Immature natural killer cell (primary cell): Measurements from ENCODE around the gene SH2D5. TPM values are rescaled to one million over a fixed set of nuclear protein-coding genes. Genes with fewer than 3 reads are reported as not detected.

ENCODE experiments used
- DNase-seq, 3 donors: peaks; one replicate each; pipeline ENCODE4 v3.0.0; 2022; ENCODE audit warnings: mixed read lengths in 1 of 3
- H3K27ac Mint-ChIP-seq, 6 donors: one replicate each; pipeline ENCODE4 v1.8.0; 2020; ENCODE audit warnings: mixed read lengths in 6 of 6, mild to moderate bottlenecking in 5 of 6, inconsistent platforms in 4 of 6, moderate library complexity in 3 of 6
- H3K27me3 Mint-ChIP-seq, 3 donors: one replicate each; pipeline ENCODE4 v1.8.0; 2020 to 2021; ENCODE audit warnings: low read depth in 3 of 3, mild to moderate bottlenecking in 3 of 3, mixed read lengths in 3 of 3, moderate library complexity in 3 of 3, inconsistent platforms in 1 of 3
- H3K36me3 Mint-ChIP-seq, 3 donors: one replicate each; pipeline ENCODE4 v1.8.0; 2020; ENCODE audit warnings: mixed read lengths in 3 of 3, inconsistent platforms in 2 of 3, mild to moderate bottlenecking in 2 of 3
- H3K4me1 Mint-ChIP-seq, 2 donors: one replicate each; pipeline ENCODE4 v1.8.0; 2020; ENCODE audit warnings: inconsistent platforms in 2 of 2, mild to moderate bottlenecking in 2 of 2, mixed read lengths in 2 of 2, moderate library complexity in 1 of 2
- H3K4me3 Mint-ChIP-seq, 5 donors: one replicate each; pipeline ENCODE4 v1.8.0; 2020; ENCODE audit warnings: mild to moderate bottlenecking in 5 of 5, mixed read lengths in 5 of 5, inconsistent platforms in 3 of 5, moderate library complexity in 3 of 5
- H3K9me3 Mint-ChIP-seq, 6 donors: one replicate each; pipeline ENCODE4 v1.8.0; 2020; ENCODE audit warnings: mild to moderate bottlenecking in 6 of 6, mixed read lengths in 6 of 6, inconsistent platforms in 4 of 6, moderate library complexity in 3 of 6
- polyA plus RNA-seq, 3 donors: library from polyadenylated mRNA; unstranded; fragments of 300-500 nt; fragmentation: Illumina TruSeq; gene quantifications; one replicate each; pipeline ENCODE4 v1.2.3, GENCODE V29; 2021

SH2D5 gene
- polyA plus RNA-seq, 3 donors from 2014 or later = not detected

- Mint-ChIP-seq H3K4me3 (no peak overlapping the region), H3K27me3 (peaks cover 21 to 29% (median 21%) of the 10 kb centered on the region in 3 donors), H3K9me3 (no peaks in the 10 kb centered on the region), H3K27ac (no peak overlapping the region), H3K36me3 (no peaks in the 10 kb centered on the region), H3K4me1 (peaks cover 9 to 11% of the 10 kb centered on the region in 2 donors)
- DNase-seq = no peak
Measured at GRCh38 chr1:20715406-20715805, 17.1 kb downstream of the SH2D5 start.

- Mint-ChIP-seq H3K27me3 (peaks cover 17 to 21% (median 20%) of the 10 kb centered on the region in 3 donors), H3K4me1 (peaks cover 8 to 9% of the 10 kb centered on the region in 2 donors), H3K36me3 (no peaks in the 10 kb centered on the region), H3K4me3 (no peak overlapping the region), H3K9me3 (no peaks in the 10 kb centered on the region), H3K27ac (no peak overlapping the region)
- DNase-seq = no peak
Measured at GRCh38 chr1:20713440-20713839, 19.1 kb downstream of the SH2D5 start.

DNA sequence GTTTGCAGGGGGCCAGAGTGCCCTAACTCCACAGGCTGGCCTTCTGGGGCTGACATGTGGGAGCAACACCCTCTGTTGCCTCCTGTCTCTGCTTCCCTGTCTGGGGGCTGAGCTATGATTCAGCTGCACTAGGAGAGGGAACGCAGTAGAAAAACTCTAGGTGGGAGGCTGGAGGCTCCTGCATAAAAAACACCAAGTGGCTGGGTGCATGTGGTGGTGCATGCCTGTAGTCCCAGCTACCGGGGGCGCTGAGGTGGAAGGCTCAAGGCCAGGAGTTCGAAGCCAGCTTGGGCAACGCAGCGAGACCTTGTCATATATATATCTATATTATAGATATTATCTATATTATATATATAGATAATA lies 20.3 kb downstream of the SH2D5 start:
- Mint-ChIP-seq H3K4me1 (peaks cover 6 to 9% of the 10 kb centered on the region in 2 donors), H3K9me3 (no peaks in the 10 kb centered on the region), H3K4me3 (no peak overlapping the region), H3K36me3 (no peaks in the 10 kb centered on the region), H3K27me3 (peaks cover 15 to 18% (median 15%) of the 10 kb centered on the region in 3 donors), H3K27ac (no peak overlapping the region)
- DNase-seq = no peak

GRCh38 chr1:20711285-20712214 lies 21.0 kb downstream of the SH2D5 start:
- H3K36me3 Mint-ChIP-seq = no peaks in the 10 kb centered on the region
- no peak overlapping the region for H3K4me3 Mint-ChIP-seq
- peaks cover under 1 to 5% of the 10 kb centered on the region in 2 donors for H3K4me1 Mint-ChIP-seq
- no peak for DNase-seq
- no peaks in the 10 kb centered on the region for H3K9me3 Mint-ChIP-seq
- no peak overlapping the region for H3K27ac Mint-ChIP-seq
- peaks cover 11 to 15% (median 12%) of the 10 kb centered on the region in 3 donors for H3K27me3 Mint-ChIP-seq

DNA sequence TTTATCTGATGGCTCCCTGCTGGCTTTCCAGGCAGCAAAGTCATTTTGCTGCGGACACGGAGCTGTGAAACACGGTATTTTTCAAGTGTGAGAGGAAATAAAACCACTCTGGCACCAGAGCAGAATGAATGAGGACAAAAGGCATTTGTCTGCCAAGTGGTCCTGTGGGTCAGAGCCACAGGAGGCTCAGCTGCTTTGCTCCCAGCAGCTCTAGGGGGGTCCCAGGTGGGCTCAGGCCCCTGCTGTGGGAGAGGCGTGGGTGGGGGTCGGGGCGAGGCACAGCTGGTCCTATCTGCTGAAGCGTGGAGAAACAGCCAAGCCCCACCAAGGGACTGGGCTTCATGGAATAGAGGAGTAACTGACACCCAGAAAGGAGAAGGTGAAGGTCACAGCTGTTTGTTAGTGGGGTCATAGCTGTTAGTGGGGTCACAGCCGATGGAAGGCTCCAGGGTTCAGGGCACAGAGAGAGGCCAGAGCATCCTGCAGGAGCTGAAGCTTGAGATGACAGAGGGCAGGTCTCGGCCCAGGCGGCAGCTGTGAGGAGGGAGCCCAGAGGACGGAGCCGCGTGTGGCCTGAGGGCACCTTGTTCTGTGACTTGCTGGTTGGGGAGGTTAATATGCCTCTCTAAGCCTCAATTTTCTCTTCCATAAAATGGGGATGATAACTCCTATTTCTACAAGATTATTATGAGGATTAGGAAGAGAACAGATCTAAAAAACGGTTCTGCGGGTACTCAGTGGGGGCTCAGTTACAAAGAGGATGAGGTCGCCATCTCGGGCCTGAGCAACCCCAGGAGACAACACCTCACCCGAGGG lies 21.8 kb downstream of the SH2D5 start:
- Mint-ChIP-seq H3K4me3 (no peak overlapping the region), H3K27ac (no peak overlapping the region), H3K4me1 (no peaks in the 10 kb centered on the region), H3K9me3 (no peaks in the 10 kb centered on the region), H3K27me3 (peaks cover 5 to 6% (median 5%) of the 10 kb centered on the region in 3 donors), H3K36me3 (no peaks in the 10 kb centered on the region)
- DNase-seq = no peak

DNA sequence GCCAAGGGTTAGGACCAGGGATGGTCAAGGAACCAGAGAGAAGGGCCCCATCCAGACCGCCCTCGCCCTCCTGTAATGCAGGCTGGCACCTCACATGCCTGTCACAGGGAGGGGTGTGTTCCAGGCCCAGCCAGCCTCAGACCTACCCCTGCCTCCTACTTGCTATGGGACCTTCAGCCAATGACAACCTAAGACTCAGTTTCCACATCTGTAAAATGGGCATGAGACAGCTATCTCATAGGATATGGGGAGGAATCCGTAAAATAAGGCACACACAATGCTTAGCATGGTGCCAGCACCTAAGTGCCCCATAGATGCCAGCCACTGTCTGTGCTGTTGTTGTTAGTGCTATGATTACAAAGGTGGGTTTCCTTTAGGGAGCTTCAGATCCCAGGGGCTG lies 22.6 kb downstream of the SH2D5 start:
- peaks cover under 1 to 6% (median 2%) of the 10 kb centered on the region in 3 donors for H3K27me3 Mint-ChIP-seq
- H3K9me3 Mint-ChIP-seq = no peaks in the 10 kb centered on the region
- H3K36me3 Mint-ChIP-seq = no peaks in the 10 kb centered on the region
- no peak overlapping the region for H3K27ac Mint-ChIP-seq
- no peak for DNase-seq
- no peaks in the 10 kb centered on the region for H3K4me1 Mint-ChIP-seq
- H3K4me3 Mint-ChIP-seq = no peak overlapping the region

GRCh38 chr1:20708891-20709290 lies 23.6 kb downstream of the SH2D5 start:
- DNase-seq = no peak
- Mint-ChIP-seq H3K36me3 (no peaks in the 10 kb centered on the region), H3K27ac (no peak overlapping the region), H3K9me3 (no peaks in the 10 kb centered on the region), H3K4me1 (no peaks in the 10 kb centered on the region), H3K27me3 (peaks cover 1 to 6% (median 2%) of the 10 kb centered on the region in 3 donors), H3K4me3 (no peak overlapping the region)

DNA sequence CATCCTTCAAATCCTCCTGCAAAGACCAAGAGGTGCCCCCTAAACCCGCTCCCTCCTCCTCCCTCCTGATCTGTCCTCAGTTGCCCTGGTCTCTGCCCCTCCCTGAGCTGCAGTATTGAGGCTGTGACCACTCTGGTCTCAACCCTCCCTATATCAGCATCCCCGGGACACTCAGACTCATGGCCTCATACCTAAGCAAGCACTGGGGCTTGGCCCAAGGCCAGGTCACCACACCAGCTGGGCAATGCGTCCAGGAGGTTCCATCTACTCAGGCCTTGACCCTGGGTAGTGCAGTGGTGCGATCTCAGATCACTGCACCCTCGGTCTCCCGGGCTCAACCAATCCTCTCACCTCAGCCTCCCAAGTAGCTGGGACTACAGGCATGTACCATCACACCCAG lies 24.4 kb downstream of the SH2D5 start:
- DNase-seq = no peak
- Mint-ChIP-seq H3K4me1 (no peaks in the 10 kb centered on the region), H3K9me3 (no peaks in the 10 kb centered on the region), H3K4me3 (no peak overlapping the region), H3K36me3 (no peaks in the 10 kb centered on the region), H3K27ac (no peak overlapping the region), H3K27me3 (peaks cover 1 to 4% (median 2%) of the 10 kb centered on the region in 3 donors)

GRCh38 chr1:20706841-20707240 lies 25.7 kb downstream of the SH2D5 start:
- Mint-ChIP-seq H3K27me3 (peaks cover 2 to 4% (median 3%) of the 10 kb centered on the region in 3 donors), H3K4me3 (no peak overlapping the region), H3K4me1 (no peaks in the 10 kb centered on the region), H3K27ac (no peak overlapping the region), H3K9me3 (no peaks in the 10 kb centered on the region), H3K36me3 (no peaks in the 10 kb centered on the region)
- DNase-seq = no peak

- no peaks in the 10 kb centered on the region for H3K36me3 Mint-ChIP-seq
- H3K27me3 Mint-ChIP-seq = peaks cover 0 to 5% (median 2%) of the 10 kb centered on the region in 3 donors
Measured at GRCh38 chr1:20705203-20705755, 27.2 kb downstream of the SH2D5 start.

DNA sequence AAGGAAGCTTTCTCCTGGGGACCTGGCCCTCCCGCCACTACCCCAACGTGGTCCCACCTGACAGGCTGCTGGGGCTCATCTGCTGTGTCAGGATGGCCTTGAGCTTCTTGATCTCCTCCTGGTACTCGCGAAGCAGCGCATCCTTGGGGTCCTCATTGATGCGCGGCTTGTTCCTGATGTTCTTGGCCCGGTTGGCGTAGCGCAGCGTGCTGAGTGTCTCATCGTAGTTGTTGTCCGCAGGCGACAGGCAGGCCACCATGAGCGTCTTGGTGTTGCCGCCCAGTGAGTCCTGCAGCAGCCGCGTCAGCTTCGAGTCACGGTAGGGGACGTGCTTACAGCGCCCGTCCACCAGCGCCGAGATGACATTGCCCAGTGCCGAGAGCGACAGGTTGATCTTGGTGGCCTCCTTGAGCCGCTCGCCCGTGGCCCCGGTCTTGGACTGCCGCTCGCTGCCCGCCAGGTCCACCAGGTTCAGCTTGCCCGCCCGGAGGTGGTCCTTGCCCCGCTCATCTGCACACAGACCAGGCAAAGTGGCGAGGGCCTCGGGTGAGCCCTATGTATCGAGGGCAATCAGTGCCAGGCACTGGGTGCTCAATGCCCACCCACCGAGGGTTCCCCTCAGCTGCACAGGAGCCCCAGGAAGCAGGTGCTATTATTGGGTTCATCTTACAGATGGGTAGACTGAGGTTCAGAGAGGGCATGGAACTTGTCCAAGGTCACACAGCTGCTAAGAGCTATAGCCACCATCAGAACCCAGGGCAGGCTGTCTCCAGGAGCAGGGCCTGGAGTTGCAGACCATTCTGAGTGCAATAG lies 27.9 kb downstream of the SH2D5 start:
- no peak for DNase-seq
- H3K36me3 Mint-ChIP-seq = no peaks in the 10 kb centered on the region
- no peak overlapping the region for H3K4me3 Mint-ChIP-seq
- H3K27me3 Mint-ChIP-seq = peaks cover under 1 to 5% (median 2%) of the 10 kb centered on the region in 3 donors
- H3K4me1 Mint-ChIP-seq = no peaks in the 10 kb centered on the region
- H3K9me3 Mint-ChIP-seq = no peaks in the 10 kb centered on the region
- H3K27ac Mint-ChIP-seq = no peak overlapping the region

More at GRCh38 chr1:20705203-20705755, 27.2 kb downstream of the SH2D5 start:
- Mint-ChIP-seq H3K4me1 (no peaks in the 10 kb centered on the region), H3K27ac (no peak overlapping the region), H3K9me3 (no peaks in the 10 kb centered on the region), H3K4me3 (no peak overlapping the region)
- DNase-seq = no peak

GRCh38 chr1:20703124-20703756 lies 29.3 kb downstream of the SH2D5 start:
- H3K27me3 Mint-ChIP-seq = peaks cover 2 to 5% (median 3%) of the 10 kb centered on the region in 3 donors
- H3K36me3 Mint-ChIP-seq = no peaks in the 10 kb centered on the region
- H3K4me3 Mint-ChIP-seq = no peak overlapping the region
- H3K27ac Mint-ChIP-seq = no peak overlapping the region
- H3K9me3 Mint-ChIP-seq = no peaks in the 10 kb centered on the region
- H3K4me1 Mint-ChIP-seq = no peaks in the 10 kb centered on the region
- no peak for DNase-seq

- DNase-seq = no peak
- no peak overlapping the region for H3K27ac Mint-ChIP-seq
- no peaks in the 10 kb centered on the region for H3K4me1 Mint-ChIP-seq
- H3K4me3 Mint-ChIP-seq = no peak overlapping the region
- no peaks in the 10 kb centered on the region for H3K9me3 Mint-ChIP-seq
- H3K27me3 Mint-ChIP-seq = peaks cover 2 to 5% (median 3%) of the 10 kb centered on the region in 3 donors
- no peaks in the 10 kb centered on the region for H3K36me3 Mint-ChIP-seq
Measured at GRCh38 chr1:20702416-20702815, 30.1 kb downstream of the SH2D5 start.
